Neural progenitor cell (in vitro differentiated cells): Measurements from ENCODE around the gene FAU. TPM values are rescaled to one million over a fixed set of nuclear protein-coding genes. Genes with fewer than 3 reads are reported as not detected.

Experiments used
- DNase-seq: peaks from one replicate; pipeline ENCODE4 v3.0.0-alpha.2; 2016; ENCODE audit warnings: low spot score
- H2AFZ ChIP-seq: fragments of 200-600 bp; sonication (generic); replicated peaks from 2 replicates; pipeline ENCODE4 v1.6.1; 2016; ENCODE audit warnings: antibody characterized with exemption
- H3F3A ChIP-seq: fragments of 200-600 bp; sonication (generic); 2 replicates; pipeline ENCODE4 v1.6.1; 2016; ENCODE audit warnings: antibody characterized with exemption, low read depth
- H3K27ac ChIP-seq: fragments of 200-600 bp; sonication (generic); 2 replicates; pipeline ENCODE4 v1.5.1; 2016; ENCODE audit warnings: mild to moderate bottlenecking
- H3K27me3 ChIP-seq: fragments of 200-600 bp; sonication (generic); 2 replicates; pipeline ENCODE4 v1.6.1; 2016; ENCODE audit warnings: mild to moderate bottlenecking, moderate library complexity
- H3K36me3 ChIP-seq: fragments of 200-600 bp; sonication (generic); 2 replicates; pipeline ENCODE4 v1.5.1; 2016
- H3K4me1 ChIP-seq: fragments of 200-600 bp; sonication (generic); 2 replicates; pipeline ENCODE4 v1.6.1; 2016; ENCODE audit warnings: mixed run types
- H3K4me2 ChIP-seq: fragments of 200-600 bp; sonication (generic); 2 replicates; pipeline ENCODE4 v1.6.1; 2016
- H3K4me3 ChIP-seq: fragments of 200-600 bp; sonication (generic); 2 replicates; pipeline ENCODE4 v1.5.1; 2016
- H3K79me2 ChIP-seq: fragments of 200-600 bp; sonication (generic); 2 replicates; pipeline ENCODE4 v1.6.1; 2016; ENCODE audit warnings: low read depth
- H3K9ac ChIP-seq: fragments of 200-600 bp; sonication (generic); 2 replicates; pipeline ENCODE4 v1.6.1; 2016
- H3K9me3 ChIP-seq: fragments of 200-600 bp; sonication (generic); 2 replicates; pipeline ENCODE4 v1.5.1; 2016; ENCODE audit warnings: low read depth
- H4K20me1 ChIP-seq: fragments of 200-600 bp; sonication (generic); 2 replicates; pipeline ENCODE4 v1.6.1; 2016; ENCODE audit warnings: low read depth
- H3K27ac Mint-ChIP-seq: 3 replicates; pipeline ENCODE4 v1.8.0; 2021; ENCODE audit warnings: mixed read lengths
- H3K27me3 Mint-ChIP-seq: 2 replicates; pipeline ENCODE4 v1.8.0; 2022; ENCODE audit warnings: low read depth, mild to moderate bottlenecking, inconsistent platforms, moderate library complexity, mixed read lengths; ENCODE audit not compliant: insufficient read depth
- H3K36me3 Mint-ChIP-seq: 3 replicates; pipeline ENCODE4 v1.8.0; 2021; ENCODE audit warnings: mixed read lengths
- H3K4me1 Mint-ChIP-seq: 3 replicates; pipeline ENCODE4 v1.8.0; 2021; ENCODE audit warnings: mixed read lengths
- H3K4me3 Mint-ChIP-seq: 3 replicates; pipeline ENCODE4 v1.8.0; 2021; ENCODE audit warnings: mild to moderate bottlenecking, moderate library complexity, mixed read lengths
- H3K9me3 Mint-ChIP-seq: 3 replicates; pipeline ENCODE4 v1.8.0; 2020; ENCODE audit warnings: mixed read lengths
- CTCF ChIP-seq: fragments of 200-600 bp; sonication (generic); IDR thresholded peaks from 2 replicates; pipeline ENCODE4 v1.5.1; 2017; ENCODE audit warnings: antibody characterized with exemption, mild to moderate bottlenecking
- EZH2 ChIP-seq: fragments of 200-600 bp; sonication (generic); IDR thresholded peaks from 2 replicates; pipeline ENCODE4 v1.6.1; 2017; ENCODE audit warnings: antibody characterized with exemption, mild to moderate bottlenecking, moderate library complexity
- EZH2phosphoT487 ChIP-seq: fragments of 200-600 bp; sonication (generic); IDR thresholded peaks from 2 replicates; pipeline ENCODE4 v1.6.1; 2017; ENCODE audit warnings: antibody characterized with exemption
- total RNA-seq: library from RNA; depleted of rRNA; stranded (reverse); fragments of >200 nt; gene quantifications from 2 replicates; pipeline ENCODE4 v1.2.3, GENCODE V29; 2015; ENCODE audit warnings: low replicate concordance

Gene FAU
- total RNA-seq, 1 donor from 2014 or later = 288 TPM

- Mint-ChIP-seq H3K4me3 (no peak overlapping the region), H3K36me3 (no peaks in the 10 kb centered on the region), H3K27me3 (peaks cover 3% of the 10 kb centered on the region), H3K4me1 (no peaks in the 10 kb centered on the region), H3K27ac (no peak overlapping the region), H3K9me3 (no peaks in the 10 kb centered on the region)
- no peaks in the 10 kb centered on the region for H4K20me1 ChIP-seq
- H3K9me3 ChIP-seq = no peaks in the 10 kb centered on the region
- no peaks in the 10 kb centered on the region for H3K27me3 ChIP-seq
- H3K36me3 ChIP-seq = no peaks in the 10 kb centered on the region
- TF ChIP-seq EZH2 = no peak
- no peak for TF ChIP-seq CTCF
- TF ChIP-seq EZH2phosphoT487 = no peak
- H3K27ac ChIP-seq = no peak overlapping the region
- H3K4me2 ChIP-seq = no peak overlapping the region
- H3K4me3 ChIP-seq = no peak overlapping the region
- no peak overlapping the region for H3K9ac ChIP-seq
- H3F3A ChIP-seq = no peaks in the 10 kb centered on the region
- DNase-seq = no peak
- H2AFZ ChIP-seq = no peak overlapping the region
- no peaks in the 10 kb centered on the region for H3K4me1 ChIP-seq
- no peaks in the 10 kb centered on the region for H3K79me2 ChIP-seq
Measured at GRCh38 chr11:65163684-65164083, 41.8 kb upstream of the FAU start.

GRCh38 chr11:65160643-65161042 is 38.7 kb upstream of the FAU start:
- Histone ChIP-seq H3K27me3 (no peaks in the 10 kb centered on the region), H3K36me3 (no peaks in the 10 kb centered on the region), H3K9ac (no peak overlapping the region), H3K4me2 (no peak overlapping the region), H3K4me3 (no peak overlapping the region), H3F3A (no peaks in the 10 kb centered on the region), H4K20me1 (no peaks in the 10 kb centered on the region), H3K27ac (no peak overlapping the region), H3K79me2 (no peaks in the 10 kb centered on the region), H3K9me3 (no peaks in the 10 kb centered on the region), H3K4me1 (no peaks in the 10 kb centered on the region), H2AFZ (no peak overlapping the region)
- peaks cover 3% of the 10 kb centered on the region for H3K27me3 Mint-ChIP-seq
- H3K9me3 Mint-ChIP-seq = no peaks in the 10 kb centered on the region
- H3K27ac Mint-ChIP-seq = no peak overlapping the region
- no peak overlapping the region for H3K4me3 Mint-ChIP-seq
- no peak for TF ChIP-seq EZH2phosphoT487
- no peak for DNase-seq
- H3K36me3 Mint-ChIP-seq = no peaks in the 10 kb centered on the region
- no peaks in the 10 kb centered on the region for H3K4me1 Mint-ChIP-seq

GRCh38 chr11:65159012-65159411 is 37.1 kb upstream of the FAU start:
- no peak overlapping the region for H3K4me3 Mint-ChIP-seq
- no peaks in the 10 kb centered on the region for H3K36me3 Mint-ChIP-seq
- H3K27ac ChIP-seq = no peak overlapping the region

More at GRCh38 chr11:65159012-65159411, 37.1 kb upstream of the FAU start:
- Histone ChIP-seq H3K4me2 (no peak overlapping the region), H3K9ac (no peak overlapping the region), H3F3A (no peaks in the 10 kb centered on the region), H3K27me3 (no peaks in the 10 kb centered on the region), H2AFZ (no peak overlapping the region), H3K4me1 (no peaks in the 10 kb centered on the region), H3K36me3 (no peaks in the 10 kb centered on the region), H3K79me2 (no peaks in the 10 kb centered on the region), H3K4me3 (no peak overlapping the region), H4K20me1 (no peaks in the 10 kb centered on the region), H3K9me3 (no peaks in the 10 kb centered on the region)
- Mint-ChIP-seq H3K4me1 (no peaks in the 10 kb centered on the region), H3K9me3 (no peaks in the 10 kb centered on the region), H3K27ac (no peak overlapping the region), H3K27me3 (peaks cover 3% of the 10 kb centered on the region)
- TF ChIP-seq EZH2 (no peak), CTCF (no peak), EZH2phosphoT487 (no peak)
- DNase-seq = no peak
